DND-41 (cell line): ENCODE results near the gene ATXN1.

Source experiments
- EZH2 ChIP-seq: IDR thresholded peaks from 3 replicates; pipeline ENCODE4 v1.6.1; 2012; ENCODE audit warnings: borderline replicate concordance, low read depth, mild to moderate bottlenecking, moderate library complexity, low read length, inconsistent platforms; ENCODE audit not compliant: severe bottlenecking
- TF ChIP-seq, protein P1 (sequence below): IDR thresholded peaks from 2 replicates; pipeline ENCODE4 v1.5.1; 2012; ENCODE audit warnings: borderline replicate concordance, low read length, moderate library complexity, mild to moderate bottlenecking; ENCODE audit not compliant: poor library complexity, severe bottlenecking; ENCODE audit errors: extremely low read depth

DNA sequence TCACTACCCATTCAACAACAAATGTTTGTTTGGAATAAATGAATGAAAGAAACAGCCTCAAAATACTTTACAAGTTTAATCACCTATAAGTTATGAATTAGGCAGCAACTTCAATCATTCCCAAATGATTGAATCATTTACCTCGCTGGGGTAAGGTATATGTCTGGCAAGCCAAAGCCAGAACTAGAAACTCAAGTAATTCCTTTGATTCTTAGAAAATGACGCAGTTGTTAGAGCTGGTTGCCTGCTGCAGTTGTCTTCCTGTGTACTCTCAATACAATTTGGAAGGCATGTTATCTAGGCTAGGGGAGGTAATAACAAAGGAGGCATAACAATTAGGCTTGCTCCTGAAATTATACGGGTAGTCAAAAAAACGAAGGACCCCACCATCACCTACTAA, 160.6 kb downstream of the ATXN1 start:
- TF ChIP-seq, protein P1, sequence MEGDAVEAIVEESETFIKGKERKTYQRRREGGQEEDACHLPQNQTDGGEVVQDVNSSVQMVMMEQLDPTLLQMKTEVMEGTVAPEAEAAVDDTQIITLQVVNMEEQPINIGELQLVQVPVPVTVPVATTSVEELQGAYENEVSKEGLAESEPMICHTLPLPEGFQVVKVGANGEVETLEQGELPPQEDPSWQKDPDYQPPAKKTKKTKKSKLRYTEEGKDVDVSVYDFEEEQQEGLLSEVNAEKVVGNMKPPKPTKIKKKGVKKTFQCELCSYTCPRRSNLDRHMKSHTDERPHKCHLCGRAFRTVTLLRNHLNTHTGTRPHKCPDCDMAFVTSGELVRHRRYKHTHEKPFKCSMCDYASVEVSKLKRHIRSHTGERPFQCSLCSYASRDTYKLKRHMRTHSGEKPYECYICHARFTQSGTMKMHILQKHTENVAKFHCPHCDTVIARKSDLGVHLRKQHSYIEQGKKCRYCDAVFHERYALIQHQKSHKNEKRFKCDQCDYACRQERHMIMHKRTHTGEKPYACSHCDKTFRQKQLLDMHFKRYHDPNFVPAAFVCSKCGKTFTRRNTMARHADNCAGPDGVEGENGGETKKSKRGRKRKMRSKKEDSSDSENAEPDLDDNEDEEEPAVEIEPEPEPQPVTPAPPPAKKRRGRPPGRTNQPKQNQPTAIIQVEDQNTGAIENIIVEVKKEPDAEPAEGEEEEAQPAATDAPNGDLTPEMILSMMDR: no peak
- TF ChIP-seq EZH2: no peak
